ENCODE data around the gene CAMTA1.

GRCh38 chr1:7225711-7226505 is 440.7 kb downstream of the CAMTA1 start:
- TF ChIP-seq CTCF (IDR thresholded peaks at IDR 0.05; ENCODE audit: low read length) (no peak), EZH2phosphoT487 (IDR thresholded peaks at IDR 0.05; ENCODE audit: low read length) (no peak), EZH2 (optimal IDR thresholded peaks at IDR 0.05; ENCODE audit: low read depth, low read length) (no peak)
